Prostate gland (tissue), 2 donors: Measurements from ENCODE around the gene PLA2R1.

Source experiments
- CTCF ChIP-seq, 4 experiments: fragments of 200-600 bp in 2 of 4; fragments of 450-650 bp in 2 of 4; sonication (generic) in 2 of 4; IDR thresholded peaks; 1 replicate in 3 of 4; 2 replicates in 1 of 4; pipeline ENCODE4 v1.5.1; 2016 to 2019; ENCODE audit warnings: antibody characterized with exemption in 4 of 4, mild to moderate bottlenecking in 2 of 4, moderate library complexity in 2 of 4
- POLR2AphosphoS5 ChIP-seq: sonication (generic); formaldehyde crosslinking; IDR thresholded peaks from one replicate; pipeline ENCODE4 v1.6.1; 2017; ENCODE audit warnings: antibody characterized with exemption

GRCh38 chr2:159916511-159916910 lies 145.9 kb downstream of the PLA2R1 start:
- TF ChIP-seq CTCF (IDR thresholded peaks at IDR 0.05), result no peak
- TF ChIP-seq POLR2AphosphoS5, result no peak
